SK-N-MC (cell line): ENCODE results near the gene NMUR1.

ENCODE experiments used
- EZH2 ChIP-seq: fragments of 200-600 bp; sonication (generic); IDR thresholded peaks from one replicate; pipeline ENCODE4 v1.6.1; 2017; ENCODE audit warnings: antibody characterized with exemption
- FOXP2 ChIP-seq: optimal IDR thresholded peaks from 2 replicates; pipeline ENCODE3; 2011; ENCODE audit warnings: mild to moderate bottlenecking, moderate library complexity; ENCODE audit not compliant: insufficient read depth; ENCODE audit errors: extremely low read length, control extremely low read depth
- POLR2AphosphoS5 ChIP-seq: IDR thresholded peaks from 2 replicates; pipeline ENCODE4 v1.6.1; 2012; ENCODE audit warnings: mild to moderate bottlenecking, low read depth, low read length, borderline replicate concordance

DNA sequence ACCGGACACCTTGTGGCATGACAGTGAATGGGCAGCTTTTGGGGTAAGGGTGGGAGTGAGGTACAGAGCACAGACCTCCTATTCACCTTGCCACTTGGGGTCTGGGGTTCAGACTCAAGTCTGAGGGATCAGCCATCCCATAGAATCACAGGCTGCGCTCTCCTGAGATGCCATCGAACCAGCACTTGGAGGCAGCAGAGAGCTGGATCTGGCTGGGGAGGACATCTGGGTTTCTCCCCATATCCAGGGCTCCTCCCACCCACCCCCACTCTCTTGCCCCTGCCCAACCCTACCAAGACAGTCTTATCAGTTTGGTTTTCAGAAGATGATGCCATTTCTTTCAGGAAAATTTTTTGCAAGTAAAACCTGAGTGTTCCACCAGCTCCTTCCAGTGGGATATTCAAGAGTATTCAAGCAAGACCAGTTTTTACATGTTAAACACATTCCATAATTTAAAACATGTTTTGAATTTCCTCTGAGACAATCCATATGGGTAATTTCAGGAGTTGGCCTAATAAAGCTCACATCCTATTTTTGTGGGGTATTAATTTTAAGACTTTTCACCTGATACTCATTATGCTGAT, 33.2 kb upstream of the NMUR1 start:
- TF ChIP-seq POLR2AphosphoS5 = no peak
- no peak for TF ChIP-seq EZH2
- TF ChIP-seq FOXP2 = no peak
